PC-9 (cell line): ENCODE data around the gene STC2. TPM values are rescaled to one million over a fixed set of nuclear protein-coding genes. Genes with fewer than 3 reads are reported as not detected.

Experiments used
- BruUV-seq: library from RNA; stranded (reverse); fragments of 400-500 nt; replicated peaks from 2 replicates; lab custom pipeline; 2021; lab: Mats Ljungman, UMichigan
- CTCF ChIA-PET: fragments of 300-600 bp; sonication (Branson Sonifier 250); formaldehyde crosslinking; loops from one replicate; lab custom pipeline; 2022; ENCODE audit warnings: antibody characterized with exemption; lab: Charles Lee
- POLR2A ChIA-PET: fragments of 300-600 bp; sonication (Branson Sonifier 250); formaldehyde crosslinking; loops from one replicate; lab custom pipeline; 2022; ENCODE audit warnings: antibody characterized with exemption; ENCODE audit not compliant: unreplicated experiment; lab: Charles Lee
- DNase-seq, 2 experiments: peaks; one replicate each; pipeline versions ENCODE4 v3.0.0 to v3.0.0-alpha.2; 2015 to 2022; ENCODE audit warnings: mixed read lengths in 1 of 2
- H2AFZ ChIP-seq: fragments of 200-600 bp; sonication (generic); 2 replicates; pipeline ENCODE4 v1.8.1; 2017; ENCODE audit warnings: antibody characterized with exemption
- H3F3A ChIP-seq: fragments of 200-600 bp; sonication (generic); 2 replicates; pipeline ENCODE4 v1.8.1; 2017; ENCODE audit warnings: antibody characterized with exemption, mild to moderate bottlenecking, low read depth; ENCODE audit not compliant: insufficient read depth
- H3K27ac ChIP-seq: fragments of 200-600 bp; sonication (generic); 2 replicates; pipeline ENCODE4 v1.6.1; 2016; ENCODE audit warnings: mixed run types
- H3K27me3 ChIP-seq: fragments of 200-600 bp; sonication (generic); 2 replicates; pipeline ENCODE4 v1.6.1; 2016; ENCODE audit warnings: low read depth, mixed run types; ENCODE audit not compliant: insufficient read depth
- H3K36me3 ChIP-seq: fragments of 200-600 bp; sonication (generic); 2 replicates; pipeline ENCODE4 v1.6.1; 2016; ENCODE audit warnings: low read depth, mixed run types
- H3K4me1 ChIP-seq: fragments of 200-600 bp; sonication (generic); replicated peaks from 2 replicates; pipeline ENCODE4 v1.6.1; 2016; ENCODE audit warnings: mixed run types; ENCODE audit not compliant: insufficient read depth
- H3K4me2 ChIP-seq: fragments of 200-600 bp; sonication (generic); 2 replicates; pipeline ENCODE4 v1.6.1; 2017; ENCODE audit warnings: mixed run types
- H3K4me3 ChIP-seq: fragments of 200-600 bp; sonication (generic); 2 replicates; pipeline ENCODE4 v1.6.1; 2016; ENCODE audit warnings: mixed run types
- H3K79me2 ChIP-seq: fragments of 200-600 bp; sonication (generic); 2 replicates; pipeline ENCODE4 v1.6.1; 2017; ENCODE audit warnings: low read depth, mixed run types
- H3K9me2 ChIP-seq: fragments of 200-600 bp; sonication (generic); 2 replicates; pipeline ENCODE4 v1.8.1; 2017; ENCODE audit warnings: mild to moderate bottlenecking; ENCODE audit not compliant: insufficient read depth
- H3K9me3 ChIP-seq: fragments of 200-600 bp; sonication (generic); 2 replicates; pipeline ENCODE4 v1.8.1; 2016; ENCODE audit warnings: low read depth; ENCODE audit not compliant: insufficient read depth
- H4K20me1 ChIP-seq: fragments of 200-600 bp; sonication (generic); 2 replicates; pipeline ENCODE4 v1.8.1; 2017; ENCODE audit not compliant: insufficient read depth
- CTCF ChIP-seq: fragments of 200-600 bp; sonication (generic); conservative IDR thresholded peaks from 2 replicates; pipeline ENCODE4 v1.6.1; 2017; ENCODE audit warnings: mixed run types, antibody characterized with exemption, mild to moderate bottlenecking, moderate library complexity
- EZH2 ChIP-seq: fragments of 200-600 bp; sonication (generic); IDR thresholded peaks from 2 replicates; pipeline ENCODE4 v1.8.0; 2017; ENCODE audit warnings: antibody characterized with exemption, low read depth
- intact Hi-C: fragments of 100-400 bp; cut with micrococcal nuclease; formaldehyde crosslinking; loops from one replicate; pipeline ENCODE4 v1.10.0; 2022; ENCODE audit not compliant: unreplicated experiment
- total RNA-seq: library from RNA; stranded (reverse); gene quantifications from 2 replicates; pipeline ENCODE4 v1.2.3, GENCODE V29; 2021

STC2 gene
- total RNA-seq, 1 experiment from 2014 or later, result 63.5 TPM

DNA sequence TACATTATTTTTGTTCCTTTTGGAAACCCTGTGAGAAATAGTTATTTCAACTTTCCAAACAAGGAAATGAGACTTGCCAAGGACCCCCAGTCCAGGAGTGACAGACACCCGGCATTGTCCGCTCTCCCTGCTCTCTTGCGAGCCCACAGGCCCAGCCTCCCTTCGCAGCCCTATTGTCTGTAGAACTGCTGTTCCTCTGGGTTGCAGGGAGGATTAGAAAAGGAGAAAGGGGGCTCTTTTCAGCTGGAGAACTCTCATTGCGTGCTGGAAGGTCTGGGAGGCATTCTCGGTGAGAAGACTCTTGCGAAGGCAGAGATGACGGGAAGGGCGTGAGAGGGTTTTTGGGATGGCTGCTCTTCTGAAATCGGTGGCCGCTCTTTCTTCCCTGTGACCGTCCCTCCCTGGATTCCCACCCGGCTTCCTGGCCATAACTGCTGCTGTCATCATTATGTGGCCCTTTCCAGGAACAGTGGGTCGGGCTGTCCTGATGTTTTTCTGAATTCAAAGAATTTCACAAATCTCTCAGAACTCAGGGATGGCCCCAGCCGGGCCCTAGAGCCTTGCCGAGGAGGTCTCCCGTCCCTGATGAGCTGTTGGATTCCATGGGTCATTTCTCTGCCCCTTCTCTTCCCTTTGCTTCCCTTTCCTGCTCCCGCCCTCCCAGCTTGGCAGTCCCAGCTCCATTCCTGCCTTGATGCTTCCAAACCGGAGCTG lies 29.8 kb downstream of the STC2 start:
- H3K36me3 ChIP-seq, result no peaks in the 10 kb centered on the region
- no peaks in the 10 kb centered on the region for H3K9me2 ChIP-seq
- H4K20me1 ChIP-seq, result no peaks in the 10 kb centered on the region
- no TSS peak for BruUV-seq
- H3K27ac ChIP-seq, result no peak overlapping the region
- peaks cover 25% of the 10 kb centered on the region for H3F3A ChIP-seq
- H3K4me2 ChIP-seq, result no peak overlapping the region
- CTCF ChIA-PET, result interaction anchor here (0.6 kb wide), 1 partner anchor 97 kb away, joined by 4 read pairs; no protein-coding TSS in a partner anchor
- H3K4me1 ChIP-seq, result peaks cover 31% of the 10 kb centered on the region
- intact Hi-C loops, result loop anchor here (10.0 kb wide), 1 partner anchor 466 kb away; no protein-coding TSS in a partner anchor
- POLR2A ChIA-PET, result interaction anchor here (0.6 kb wide), 1 partner anchor 940 kb away, joined by 8 read pairs; no protein-coding TSS in a partner anchor
- DNase-seq, result no peak
- no peak overlapping the region for H3K4me3 ChIP-seq
- no peaks in the 10 kb centered on the region for H3K79me2 ChIP-seq
- TF ChIP-seq CTCF (no peak), EZH2 (no peak)
- no peaks in the 10 kb centered on the region for H3K27me3 ChIP-seq
- no peaks in the 10 kb centered on the region for H3K9me3 ChIP-seq
- H2AFZ ChIP-seq, result no peak overlapping the region

DNA sequence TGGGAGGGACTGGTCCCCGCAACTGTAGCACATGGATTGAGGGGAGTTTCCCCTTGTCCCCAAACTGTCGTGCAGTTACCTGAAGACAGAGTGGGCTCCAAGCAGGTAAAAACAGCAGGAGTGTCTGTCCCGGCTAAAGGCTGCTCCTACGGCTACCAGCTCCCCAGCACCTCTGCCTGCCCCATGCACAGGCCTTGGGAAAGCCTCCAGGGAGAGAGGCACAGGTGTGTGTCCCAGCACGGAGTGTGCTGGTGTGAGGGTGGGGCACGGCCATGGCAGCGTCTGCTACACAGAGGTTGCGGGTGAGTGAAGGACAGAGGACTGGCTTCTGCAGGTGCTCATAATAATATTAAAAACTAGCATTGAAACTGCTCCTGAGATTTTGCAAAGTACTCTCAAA lies 30.4 kb downstream of the STC2 start:
- H3K4me3 ChIP-seq, result no peak overlapping the region
- TF ChIP-seq CTCF, result no peak
- TF ChIP-seq EZH2, result no peak
- H3K9me2 ChIP-seq, result no peaks in the 10 kb centered on the region
- H3K27ac ChIP-seq, result no peak overlapping the region
- no peak overlapping the region for H3K4me2 ChIP-seq
- H3K79me2 ChIP-seq, result no peaks in the 10 kb centered on the region
- peaks cover 20% of the 10 kb centered on the region; the same call in 1 of the 2 replicates for H3F3A ChIP-seq
- intact Hi-C loops, result loop anchor here (10.0 kb wide), 1 partner anchor 467 kb away; no protein-coding TSS in a partner anchor
- ChIA-PET POLR2A (no interaction called here), CTCF (interaction anchor here (0.6 kb wide), 1 partner anchor 98 kb away, joined by 4 read pairs; no protein-coding TSS in a partner anchor)
- no peak overlapping the region for H2AFZ ChIP-seq
- DNase-seq, result no peak
- no peaks in the 10 kb centered on the region for H4K20me1 ChIP-seq
- H3K9me3 ChIP-seq, result no peaks in the 10 kb centered on the region
- no TSS peak for BruUV-seq
- peaks cover 26% of the 10 kb centered on the region for H3K4me1 ChIP-seq
- H3K36me3 ChIP-seq, result no peaks in the 10 kb centered on the region
- H3K27me3 ChIP-seq, result no peaks in the 10 kb centered on the region

- Histone ChIP-seq H3K4me1 (peaks cover 26% of the 10 kb centered on the region), H3K36me3 (no peaks in the 10 kb centered on the region), H3K9me2 (no peaks in the 10 kb centered on the region), H3K9me3 (no peaks in the 10 kb centered on the region), H4K20me1 (no peaks in the 10 kb centered on the region), H3K4me3 (no peak overlapping the region), H3K27ac (no peak overlapping the region), H2AFZ (no peak overlapping the region), H3K79me2 (no peaks in the 10 kb centered on the region), H3F3A (peaks cover 12% of the 10 kb centered on the region; the same call in 1 of the 2 replicates), H3K4me2 (no peak overlapping the region), H3K27me3 (no peaks in the 10 kb centered on the region)
- TF ChIP-seq EZH2 (no peak), CTCF (no peak)
- DNase-seq, result no peak
- ChIA-PET POLR2A (no interaction called here), CTCF (interaction anchor here (0.6 kb wide), 1 partner anchor 99 kb away, joined by 4 read pairs; no protein-coding TSS in a partner anchor)
- BruUV-seq, result no TSS peak
- intact Hi-C loops, result loop anchor here (10.0 kb wide), 1 partner anchor 468 kb away; no protein-coding TSS in a partner anchor
These were observed 31.2 kb downstream of the STC2 start for GRCh38 chr5:173296737-173297676.
